Measurements from ENCODE around the gene HCRTR1. TPM values are rescaled to one million over a fixed set of nuclear protein-coding genes. Genes with fewer than 3 reads are reported as not detected.

Gene HCRTR1
- total RNA-seq, 1 donor from 2014 or later: 0.98 TPM

Other genes starting within 250 kb of the HCRTR1 start
- gene FABP3, start 244.6 kb upstream of the HCRTR1 start, total RNA-seq: 4.5 to 6.7 TPM (median 4.6 TPM) in 3 replicates
- 45.4 to 49.1 TPM (median 47.1 TPM) in 3 replicates for gene SERINC2, start 204.5 kb upstream of the HCRTR1 start, total RNA-seq
- 201 to 212 TPM (median 211 TPM) in 3 replicates for gene TINAGL1, start 41.2 kb upstream of the HCRTR1 start, total RNA-seq
- gene PEF1, start 27.2 kb downstream of the HCRTR1 start, total RNA-seq: 42.6 to 43.8 TPM (median 43.8 TPM) in 3 replicates
- gene COL16A1, start 86.3 kb downstream of the HCRTR1 start, total RNA-seq: 365 to 389 TPM (median 380 TPM) in 3 replicates
- gene ADGRB2, start 146.7 kb downstream of the HCRTR1 start, total RNA-seq: 21.5 to 24.0 TPM (median 21.9 TPM) in 3 replicates
- 0.75 to 1.3 TPM (median 1.0 TPM) in 3 replicates for gene SPOCD1, start 198.3 kb downstream of the HCRTR1 start, total RNA-seq

Measured in mesothelial cell of epicardium (in vitro differentiated cells).